ENCODE data around the gene NTHL1. TPM values are rescaled to one million over a fixed set of nuclear protein-coding genes. Genes with fewer than 3 reads are reported as not detected.

Gene NTHL1
- total RNA-seq, 1 experiment from 2014 or later, result 47.3 TPM

GRCh38 chr16:1997494-1998359, 49.9 kb downstream of the NTHL1 start:
- no peak overlapping the region for H3K27ac ChIP-seq
- H3F3A ChIP-seq (ENCODE audit: insufficient read depth, low read depth), result peaks cover 38% of the 10 kb centered on the region
- POLR2A ChIA-PET (ENCODE audit: unreplicated experiment), result interaction anchor here (0.6 kb wide), 1 partner anchor 218 kb away, joined by 4 read pairs; no protein-coding TSS in a partner anchor
- TF ChIP-seq CTCF (conservative IDR thresholded peaks at IDR 0.05) (no peak), EZH2 (IDR thresholded peaks at IDR 0.05; ENCODE audit: low read depth) (no peak)
- H3K4me1 ChIP-seq (replicated peaks; ENCODE audit: insufficient read depth), result peaks cover 20% of the 10 kb centered on the region
- H3K9me2 ChIP-seq (ENCODE audit: insufficient read depth), result no peaks in the 10 kb centered on the region
- H3K4me3 ChIP-seq, result no peak overlapping the region
- intact Hi-C loops (cut with micrococcal nuclease; ENCODE audit: unreplicated experiment), result no loop called here
- BruUV-seq (replicated peaks), result TSS peak; percentile 18
- H3K4me2 ChIP-seq, result no peak overlapping the region
- H3K79me2 ChIP-seq (ENCODE audit: low read depth), result no peaks in the 10 kb centered on the region
- peaks cover 3% of the 10 kb centered on the region; the same call in 1 of the 2 replicates for H4K20me1 ChIP-seq (ENCODE audit: insufficient read depth)
- CTCF ChIA-PET, result no interaction called here
- no peaks in the 10 kb centered on the region for H3K27me3 ChIP-seq (ENCODE audit: insufficient read depth, low read depth)
- no peaks in the 10 kb centered on the region for H3K36me3 ChIP-seq (ENCODE audit: low read depth)
- H3K9me3 ChIP-seq (ENCODE audit: insufficient read depth, low read depth), result no peaks in the 10 kb centered on the region
- DNase-seq, result no peak
- H2AFZ ChIP-seq, result no peak overlapping the region

GRCh38 chr16:1993731-1994131, 53.9 kb downstream of the NTHL1 start:
- BruUV-seq (replicated peaks), result no TSS peak
- Histone ChIP-seq H3K36me3 (ENCODE audit: low read depth) (no peaks in the 10 kb centered on the region), H3K9me2 (ENCODE audit: insufficient read depth) (no peaks in the 10 kb centered on the region), H3K4me3 (no peak overlapping the region), H2AFZ (no peak overlapping the region), H3K27me3 (ENCODE audit: insufficient read depth, low read depth) (no peaks in the 10 kb centered on the region), H3K79me2 (ENCODE audit: low read depth) (no peaks in the 10 kb centered on the region), H3K4me1 (replicated peaks; ENCODE audit: insufficient read depth) (peaks cover 26% of the 10 kb centered on the region), H3F3A (ENCODE audit: insufficient read depth, low read depth) (peaks cover 59% of the 10 kb centered on the region), H3K27ac (peak overlapping the region; percentile 45; the same call in 1 of the 2 replicates), H4K20me1 (ENCODE audit: insufficient read depth) (no peaks in the 10 kb centered on the region), H3K9me3 (ENCODE audit: insufficient read depth, low read depth) (no peaks in the 10 kb centered on the region), H3K4me2 (peak overlapping the region; percentile 5)
- DNase-seq, result peak in 1 of 2 experiments; percentile 81
- intact Hi-C loops (cut with micrococcal nuclease; ENCODE audit: unreplicated experiment), result no loop called here
- TF ChIP-seq CTCF (conservative IDR thresholded peaks at IDR 0.05), result no peak
- no peak for TF ChIP-seq EZH2 (IDR thresholded peaks at IDR 0.05; ENCODE audit: low read depth)
- ChIA-PET CTCF (no interaction called here), POLR2A (ENCODE audit: unreplicated experiment) (interaction anchor here (0.5 kb wide), 1 partner anchor 15 kb away, joined by 5 read pairs; no protein-coding TSS in a partner anchor)

- no peak overlapping the region for H2AFZ ChIP-seq
- no peaks in the 10 kb centered on the region for H3K27me3 ChIP-seq (ENCODE audit: insufficient read depth, low read depth)
- no peaks in the 10 kb centered on the region for H3K9me2 ChIP-seq (ENCODE audit: insufficient read depth)
- peaks cover 68% of the 10 kb centered on the region for H3F3A ChIP-seq (ENCODE audit: insufficient read depth, low read depth)
- intact Hi-C loops (cut with micrococcal nuclease; ENCODE audit: unreplicated experiment), result no loop called here
- H3K4me3 ChIP-seq, result no peak overlapping the region
- POLR2A ChIA-PET (ENCODE audit: unreplicated experiment), result interaction anchor here (0.6 kb wide), 3 partner anchors 43 to 95 kb away, joined by 3 to 14 read pairs (median 4); no protein-coding TSS in a partner anchor
- TF ChIP-seq CTCF (conservative IDR thresholded peaks at IDR 0.05) (no peak), EZH2 (IDR thresholded peaks at IDR 0.05; ENCODE audit: low read depth) (no peak)
- BruUV-seq (replicated peaks), result no TSS peak
- CTCF ChIA-PET, result interaction anchor here (0.6 kb wide), 1 partner anchor 30 kb away, joined by 3 read pairs; no protein-coding TSS in a partner anchor
- H3K27ac ChIP-seq, result no peak overlapping the region
- no peaks in the 10 kb centered on the region for H3K9me3 ChIP-seq (ENCODE audit: insufficient read depth, low read depth)
- no peaks in the 10 kb centered on the region for H3K79me2 ChIP-seq (ENCODE audit: low read depth)
- H3K4me2 ChIP-seq, result no peak overlapping the region
- no peaks in the 10 kb centered on the region for H4K20me1 ChIP-seq (ENCODE audit: insufficient read depth)
- no peaks in the 10 kb centered on the region for H3K36me3 ChIP-seq (ENCODE audit: low read depth)
- no peak for DNase-seq
- H3K4me1 ChIP-seq (replicated peaks; ENCODE audit: insufficient read depth), result peaks cover 30% of the 10 kb centered on the region
These were observed 54.8 kb downstream of the NTHL1 start for GRCh38 chr16:1992704-1993317.

Data from PC-9 (cell line).